ENCODE data around the gene ABL1.

DNA sequence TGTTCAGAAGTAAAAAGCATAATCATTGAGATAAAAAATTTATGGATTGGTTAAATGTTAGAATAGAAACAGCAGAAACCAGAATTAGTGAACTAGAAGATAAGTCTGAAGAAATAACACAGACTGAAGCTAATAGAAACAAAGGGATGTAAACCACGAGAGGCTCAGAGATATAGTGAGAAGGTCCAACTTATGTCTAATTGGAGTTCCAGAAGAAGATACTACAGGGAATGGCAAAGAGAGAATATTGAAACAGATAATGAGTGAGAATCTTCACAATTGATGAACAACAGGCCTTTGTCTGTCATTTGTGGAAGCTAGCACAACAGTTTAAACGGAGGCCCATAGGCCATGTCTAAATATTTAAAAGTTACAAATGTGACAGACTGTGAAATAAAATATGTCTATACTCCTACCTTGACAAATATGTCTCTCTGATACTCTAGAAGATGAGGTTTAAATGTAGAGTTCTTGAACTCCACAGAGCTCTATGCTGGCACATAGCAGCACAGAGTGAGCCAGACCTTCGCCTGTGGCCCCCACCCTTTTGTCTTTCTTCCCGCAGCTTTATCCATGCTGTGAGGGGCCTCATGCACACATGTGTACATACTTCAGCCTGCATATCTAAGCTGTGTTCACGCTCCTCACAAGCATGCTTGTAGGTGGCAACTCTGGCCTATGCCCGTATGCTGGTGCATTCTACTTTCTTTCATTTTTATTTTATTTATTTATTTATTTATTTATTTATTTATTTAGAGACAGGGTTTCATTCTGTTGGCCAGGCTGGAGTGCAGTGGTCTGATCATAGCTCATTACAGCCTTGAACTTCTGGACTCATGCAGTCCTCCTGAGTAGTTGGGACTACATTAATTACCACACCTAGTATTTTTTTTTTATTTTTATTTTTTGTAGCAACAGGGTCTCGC is 45.0 kb upstream of the ABL1 start:
- TF ChIP-seq POLR2A (IDR thresholded peaks at IDR 0.05) (no peak), POLR2AphosphoS5 (IDR thresholded peaks at IDR 0.05) (no peak)
- TF ChIP-seq, protein P1, sequence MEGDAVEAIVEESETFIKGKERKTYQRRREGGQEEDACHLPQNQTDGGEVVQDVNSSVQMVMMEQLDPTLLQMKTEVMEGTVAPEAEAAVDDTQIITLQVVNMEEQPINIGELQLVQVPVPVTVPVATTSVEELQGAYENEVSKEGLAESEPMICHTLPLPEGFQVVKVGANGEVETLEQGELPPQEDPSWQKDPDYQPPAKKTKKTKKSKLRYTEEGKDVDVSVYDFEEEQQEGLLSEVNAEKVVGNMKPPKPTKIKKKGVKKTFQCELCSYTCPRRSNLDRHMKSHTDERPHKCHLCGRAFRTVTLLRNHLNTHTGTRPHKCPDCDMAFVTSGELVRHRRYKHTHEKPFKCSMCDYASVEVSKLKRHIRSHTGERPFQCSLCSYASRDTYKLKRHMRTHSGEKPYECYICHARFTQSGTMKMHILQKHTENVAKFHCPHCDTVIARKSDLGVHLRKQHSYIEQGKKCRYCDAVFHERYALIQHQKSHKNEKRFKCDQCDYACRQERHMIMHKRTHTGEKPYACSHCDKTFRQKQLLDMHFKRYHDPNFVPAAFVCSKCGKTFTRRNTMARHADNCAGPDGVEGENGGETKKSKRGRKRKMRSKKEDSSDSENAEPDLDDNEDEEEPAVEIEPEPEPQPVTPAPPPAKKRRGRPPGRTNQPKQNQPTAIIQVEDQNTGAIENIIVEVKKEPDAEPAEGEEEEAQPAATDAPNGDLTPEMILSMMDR (IDR thresholded peaks at IDR 0.05): no peak

Data from suprapubic skin (tissue), 4 donors.